Adrenal gland (tissue), 5 donors: Measurements from ENCODE around the gene BABAM2.

Experiments used
- CTCF ChIP-seq, 6 experiments: fragments of 450-650 bp in 4 of 6; fragments of 200-600 bp in 2 of 6; sonication (generic) in 1 of 6; IDR thresholded peaks; 1 replicate in 5 of 6; 2 replicates in 1 of 6; pipeline versions ENCODE4 v1.5.1 to v1.8.0; 2016 to 2021; ENCODE audit warnings: antibody characterized with exemption in 6 of 6, mild to moderate bottlenecking in 2 of 6, moderate library complexity in 1 of 6
- POLR2A ChIP-seq, 2 donors: fragments of 450-650 bp; IDR thresholded peaks; one replicate each; pipeline ENCODE4 v1.6.1; 2017; ENCODE audit warnings: antibody characterized with exemption in 2 of 2, mild to moderate bottlenecking in 2 of 2, moderate library complexity in 1 of 2
- donor health status: DM: no; HTN: no; CAD: no.

- TF ChIP-seq CTCF (IDR thresholded peaks at IDR 0.05) (no peak), POLR2A (IDR thresholded peaks at IDR 0.05) (no peak)
Measured at GRCh38 chr2:28169492-28169891, 279.0 kb downstream of the BABAM2 start.
